HG02571 (cell line): ENCODE data around the gene ADARB2.

Experiments used
- ATAC-seq: cut with Tn5 transposase; IDR thresholded peaks from one replicate; pipeline ENCODE4 v1.9.1; 2021; ENCODE audit warnings: mild to moderate bottlenecking, moderate library complexity; ENCODE audit not compliant: unreplicated experiment

Gene ADARB2

GRCh38 chr10:1185911-1186682, 551.2 kb downstream of the ADARB2 start:
- ATAC-seq, result no peak

- ATAC-seq, result no peak
These were observed 552.5 kb downstream of the ADARB2 start for GRCh38 chr10:1184541-1185430.

GRCh38 chr10:1183701-1184100, 553.6 kb downstream of the ADARB2 start:
- ATAC-seq, result no peak

GRCh38 chr10:1183033-1183396, 554.3 kb downstream of the ADARB2 start:
- no peak for ATAC-seq

- ATAC-seq, result no peak
These were observed 554.9 kb downstream of the ADARB2 start for GRCh38 chr10:1182280-1183032.

GRCh38 chr10:1180836-1181235, 556.5 kb downstream of the ADARB2 start:
- no peak for ATAC-seq

GRCh38 chr10:1180071-1180730, 557.1 kb downstream of the ADARB2 start:
- no peak for ATAC-seq

GRCh38 chr10:1179346-1180070, 557.8 kb downstream of the ADARB2 start:
- ATAC-seq, result no peak

- ATAC-seq, result no peak
These were observed 558.8 kb downstream of the ADARB2 start for GRCh38 chr10:1178506-1178905.

GRCh38 chr10:1177936-1178335, 559.4 kb downstream of the ADARB2 start:
- ATAC-seq, result no peak

GRCh38 chr10:1175956-1176565, 561.3 kb downstream of the ADARB2 start:
- ATAC-seq, result no peak

- ATAC-seq, result no peak
These were observed 563.3 kb downstream of the ADARB2 start for GRCh38 chr10:1174022-1174421.

- no peak for ATAC-seq
These were observed 564.2 kb downstream of the ADARB2 start for GRCh38 chr10:1173091-1173490.

GRCh38 chr10:1172256-1172984, 564.9 kb downstream of the ADARB2 start:
- no peak for ATAC-seq

- no peak for ATAC-seq
These were observed 565.7 kb downstream of the ADARB2 start for GRCh38 chr10:1171586-1171985.

GRCh38 chr10:1171182-1171581, 566.1 kb downstream of the ADARB2 start:
- ATAC-seq, result no peak

GRCh38 chr10:1170867-1171180, 566.5 kb downstream of the ADARB2 start:
- ATAC-seq, result no peak

GRCh38 chr10:1169981-1170866, 567.1 kb downstream of the ADARB2 start:
- ATAC-seq, result no peak
